Gastroesophageal sphincter (tissue), 4 donors: ENCODE results near the gene TMEFF2. TPM values are rescaled to one million over a fixed set of nuclear protein-coding genes. Genes with fewer than 3 reads are reported as not detected.
"Not testable (repeated sequence)": the region's sequence is repeated elsewhere in the genome, so short reads cannot be mapped to it uniquely, and the experiment has no call there.

Experiments used
- ATAC-seq: fragments of 150-250 bp; one replicate; pipeline ENCODE4 v1.9.1; 2016; ENCODE audit warnings: mild to moderate bottlenecking, moderate library complexity
- H3K27ac ChIP-seq, 4 donors: fragments of 200-600 bp; sonication (generic) in 3 of 4; 1 replicate in 3 of 4; 2 replicates in 1 of 4; pipeline ENCODE4 v1.5.1; 2016 to 2019
- H3K27me3 ChIP-seq: fragments of 200-600 bp; sonication (generic); one replicate; pipeline ENCODE4 v1.5.1; 2019
- H3K36me3 ChIP-seq, 2 donors: fragments of 200-600 bp; sonication (generic); one replicate each; pipeline ENCODE4 v1.5.1; 2019; ENCODE audit warnings: control low read depth in 1 of 2
- H3K4me1 ChIP-seq, 3 donors: fragments of 200-600 bp; sonication (generic); 1 replicate in 2 of 3; 2 replicates in 1 of 3; pipeline ENCODE4 v1.5.1; 2016 to 2019; ENCODE audit warnings: control low read depth in 2 of 3
- H3K4me3 ChIP-seq, 2 donors: fragments of 200-600 bp; sonication (generic); one replicate each; pipeline ENCODE4 v1.5.1; 2019; ENCODE audit warnings: mild to moderate bottlenecking in 1 of 2, moderate library complexity in 1 of 2
- H3K9me3 ChIP-seq, 3 donors: fragments of 200-600 bp; sonication (generic); one replicate each; pipeline ENCODE4 v1.5.1; 2017 to 2019; ENCODE audit warnings: control low read depth in 2 of 3
- CTCF ChIP-seq, 4 experiments: fragments of 200-600 bp in 2 of 4; fragments of 450-650 bp in 2 of 4; sonication (generic) in 1 of 4; IDR thresholded peaks; one replicate each; pipeline ENCODE4 v1.5.1; 2017 to 2019; ENCODE audit warnings: antibody characterized with exemption in 4 of 4, mild to moderate bottlenecking in 2 of 4, moderate library complexity in 2 of 4
- EP300 ChIP-seq: sonication (generic); formaldehyde crosslinking; IDR thresholded peaks from one replicate; pipeline ENCODE4 v1.6.1; 2017; ENCODE audit warnings: antibody characterized with exemption, mild to moderate bottlenecking
- POLR2A ChIP-seq, 2 donors: fragments of 450-650 bp; IDR thresholded peaks; one replicate each; pipeline ENCODE4 v1.6.1; 2017; ENCODE audit warnings: antibody characterized with exemption in 2 of 2, mild to moderate bottlenecking in 2 of 2, moderate library complexity in 1 of 2
- POLR2AphosphoS5 ChIP-seq: sonication (generic); formaldehyde crosslinking; IDR thresholded peaks from one replicate; pipeline ENCODE4 v1.6.1; 2017; ENCODE audit warnings: antibody characterized with exemption
- WGBS, 2 donors: methylation state at CpG; one replicate each; pipeline ENCODE4 v1.1.5; 2018; ENCODE audit warnings: low coverage in 1 of 2; 5-methylcytosine and 5-hydroxymethylcytosine counted together
- total RNA-seq, 4 donors: library from RNA; depleted of rRNA; stranded (reverse); fragments of >200 nt; gene quantifications; one replicate each; pipeline ENCODE4 v1.1.0, GENCODE V29; 2016

The TMEFF2 gene
- total RNA-seq, 4 donors from 2014 or later = 0.42 to 3.0 (median 0.83) TPM

- TF ChIP-seq POLR2A (IDR thresholded peaks at IDR 0.05) (no peak), POLR2AphosphoS5 (no peak), EP300 (no peak), CTCF (IDR thresholded peaks at IDR 0.05) (no peak)
- Histone ChIP-seq H3K4me3 (no peak overlapping the region), H3K27ac (no peak overlapping the region), H3K27me3 (no peaks in the 10 kb centered on the region), H3K4me1 (peaks cover 0 to 2% (median 0%) of the 10 kb centered on the region in 3 donors), H3K36me3 (no peaks in the 10 kb centered on the region), H3K9me3 (no peaks in the 10 kb centered on the region)
- 69% methylated on average over 6 to 7 of the region's 7 CpGs for WGBS, 2 donors
- no peak for ATAC-seq
Observed at GRCh38 chr2:192140236-192140839, 54.4 kb downstream of the TMEFF2 start.

- H3K9me3 ChIP-seq = no peaks in the 10 kb centered on the region
- TF ChIP-seq POLR2AphosphoS5 (no peak), POLR2A (IDR thresholded peaks at IDR 0.05) (no peak), EP300 (no peak), CTCF (IDR thresholded peaks at IDR 0.05) (no peak)
- 38 to 61% methylated on average over 1 of the region's 1 CpG for WGBS, 2 donors
- H3K4me3 ChIP-seq = no peak overlapping the region
- H3K27ac ChIP-seq = no peak overlapping the region
- H3K27me3 ChIP-seq = no peaks in the 10 kb centered on the region
- no peaks in the 10 kb centered on the region for H3K36me3 ChIP-seq
- H3K4me1 ChIP-seq = no peaks in the 10 kb centered on the region
- no peak for ATAC-seq
Observed at GRCh38 chr2:192139813-192140212, 54.9 kb downstream of the TMEFF2 start.

- TF ChIP-seq CTCF (IDR thresholded peaks at IDR 0.05) (no peak), POLR2AphosphoS5 (no peak), POLR2A (IDR thresholded peaks at IDR 0.05) (no peak), EP300 (no peak)
- no peak overlapping the region for H3K4me3 ChIP-seq
Observed at GRCh38 chr2:192137451-192137850, 57.3 kb downstream of the TMEFF2 start.

GRCh38 chr2:192132604-192133003 lies 62.1 kb downstream of the TMEFF2 start:
- WGBS, 2 donors = 91% methylated on average over 7 of the region's 15 CpGs; no CpG with 5 or more reads in 1 of the 2 donors
- not testable (repeated sequence) for H3K27ac ChIP-seq, H3K27me3 ChIP-seq, ATAC-seq, H3K36me3 ChIP-seq, H3K4me3 ChIP-seq, H3K9me3 ChIP-seq
- peaks cover 0 to 19% (median 0%) of the 10 kb centered on the region in 3 donors for H3K4me1 ChIP-seq

More at GRCh38 chr2:192137451-192137850, 57.3 kb downstream of the TMEFF2 start:
- ATAC-seq = no peak
- H3K36me3 ChIP-seq = no peaks in the 10 kb centered on the region
- WGBS, 2 donors = 58 to 89% methylated on average over 1 of the region's 1 CpG
- no peaks in the 10 kb centered on the region for H3K4me1 ChIP-seq
- H3K9me3 ChIP-seq = no peaks in the 10 kb centered on the region
- no peak overlapping the region for H3K27ac ChIP-seq
- no peaks in the 10 kb centered on the region for H3K27me3 ChIP-seq

- peaks cover 0 to 32% (median 10%) of the 10 kb centered on the region in 3 donors for H3K4me1 ChIP-seq
- H3K27ac ChIP-seq, H3K4me3 ChIP-seq, ATAC-seq, H3K9me3 ChIP-seq, H3K27me3 ChIP-seq, H3K36me3 ChIP-seq: not testable (repeated sequence)
- WGBS, 2 donors = 97 to 100% methylated on average over 3 of the region's 5 CpGs
Observed at GRCh38 chr2:192130312-192130711, 64.4 kb downstream of the TMEFF2 start.

GRCh38 chr2:192128655-192129054 lies 66.1 kb downstream of the TMEFF2 start:
- Histone ChIP-seq H3K4me1 (peaks cover 4 to 45% (median 14%) of the 10 kb centered on the region in 3 donors), H3K36me3 (no peaks in the 10 kb centered on the region), H3K9me3 (no peaks in the 10 kb centered on the region), H3K27me3 (no peaks in the 10 kb centered on the region), H3K4me3 (no peak overlapping the region), H3K27ac (peak overlapping the region in 3 of 4 donors; percentile 27 to 66 (median 53))
- peak; percentile 25 for ATAC-seq
- TF ChIP-seq POLR2A (IDR thresholded peaks at IDR 0.05) = no peak
- TF ChIP-seq EP300 = no peak
- no peak for TF ChIP-seq POLR2AphosphoS5
- no peak for TF ChIP-seq CTCF (IDR thresholded peaks at IDR 0.05)
- WGBS, 2 donors = 15 to 22% methylated on average over 4 of the region's 4 CpGs
